ENCODE results near the gene CYP11A1.

CYP11A1 gene

DNA sequence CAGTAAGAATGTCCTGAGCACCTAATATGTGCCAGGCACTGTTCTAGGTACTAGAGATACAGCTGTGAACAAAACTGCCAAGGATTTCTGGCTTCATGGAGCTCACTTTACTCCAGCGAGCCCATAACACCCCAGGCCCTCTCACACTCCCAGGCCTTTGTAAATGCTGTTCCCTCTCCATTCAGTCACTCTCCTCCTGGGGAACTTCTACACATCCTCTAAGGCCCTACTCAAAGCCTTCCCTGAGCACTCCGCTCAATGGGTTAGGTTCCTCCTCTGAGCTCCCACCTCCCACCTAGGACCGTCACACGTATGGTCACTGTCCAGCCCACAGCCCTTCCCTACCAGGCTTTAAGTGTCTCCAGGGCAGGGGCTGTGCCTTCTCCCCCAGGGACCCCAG is 39.1 kb upstream of the CYP11A1 start:
- no peak for DNase-seq
- Mint-ChIP-seq H3K27me3 (no peaks in the 10 kb centered on the region), H3K27ac (no peak overlapping the region), H3K4me3 (no peak overlapping the region), H3K36me3 (no peaks in the 10 kb centered on the region), H3K4me1 (peaks cover 31% of the 10 kb centered on the region), H3K9me3 (no peaks in the 10 kb centered on the region)
- CTCF ChIA-PET = interaction anchor here (1.8 kb wide), 1 partner anchor 24 kb away, joined by 7 read pairs; no protein-coding TSS in a partner anchor

DNA sequence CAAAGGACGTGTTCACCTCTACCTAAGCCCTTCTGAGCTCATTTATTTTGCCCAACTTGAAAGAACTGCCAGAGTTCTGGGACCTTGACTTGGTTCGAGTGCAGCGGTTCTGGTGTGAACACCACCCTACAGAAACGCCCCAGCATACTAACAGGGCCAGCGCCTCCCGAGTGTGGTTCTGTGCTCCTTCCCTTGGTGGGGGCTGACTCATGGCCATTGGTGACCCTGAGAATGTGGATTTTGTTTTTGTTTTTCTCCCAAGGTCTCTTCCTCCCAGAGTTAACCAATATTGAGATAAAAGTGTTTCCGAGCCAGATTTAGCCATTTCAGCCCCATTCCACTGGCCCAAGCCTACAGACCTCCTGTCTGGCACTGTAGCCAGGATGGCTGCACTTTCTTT is 38.4 kb upstream of the CYP11A1 start:
- H3K4me1 Mint-ChIP-seq = peaks cover 38% of the 10 kb centered on the region
- no peak overlapping the region for H3K4me3 Mint-ChIP-seq
- CTCF ChIA-PET = interaction anchor here (1.8 kb wide), 1 partner anchor 24 kb away, joined by 7 read pairs; no protein-coding TSS in a partner anchor
- H3K9me3 Mint-ChIP-seq = no peaks in the 10 kb centered on the region
- no peaks in the 10 kb centered on the region for H3K27me3 Mint-ChIP-seq
- H3K27ac Mint-ChIP-seq = no peak overlapping the region
- no peak for DNase-seq
- H3K36me3 Mint-ChIP-seq = no peaks in the 10 kb centered on the region

DNA sequence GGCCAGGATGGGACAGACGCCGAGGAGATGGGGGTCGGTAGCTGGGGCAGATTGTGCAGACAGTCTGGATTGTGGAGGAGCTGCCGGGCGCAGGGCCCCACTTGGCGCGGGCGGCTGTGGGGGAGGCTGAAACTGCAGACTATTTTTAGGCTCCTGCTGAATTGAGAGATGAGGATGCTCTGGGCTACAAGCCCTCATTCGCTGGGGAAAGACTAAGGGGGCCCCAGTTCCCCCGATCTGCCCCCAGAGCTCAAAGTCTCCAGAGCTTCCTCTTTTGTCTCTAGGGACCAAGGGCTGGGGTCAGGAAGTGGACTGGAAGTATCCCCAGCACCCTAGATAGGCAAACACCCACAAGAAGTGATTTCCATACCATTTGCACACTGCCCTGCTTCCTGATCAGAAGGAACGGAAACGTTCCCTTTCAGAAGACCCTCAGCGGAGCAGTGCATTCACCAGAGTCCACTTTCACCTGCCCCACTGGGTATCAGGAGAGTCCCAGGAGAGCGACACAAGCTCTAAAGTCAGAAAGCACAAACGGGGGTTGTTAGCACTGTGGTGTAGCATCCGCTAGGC is 36.6 kb upstream of the CYP11A1 start:
- H3K4me1 Mint-ChIP-seq = peaks cover 55% of the 10 kb centered on the region
- no peaks in the 10 kb centered on the region for H3K27me3 Mint-ChIP-seq
- CTCF ChIA-PET = interaction anchor here (0.9 to 2.8 kb wide), 4 partner anchors 19 to 35 kb away, joined by 3 to 12 read pairs (median 8); no protein-coding TSS in a partner anchor
- no peaks in the 10 kb centered on the region for H3K9me3 Mint-ChIP-seq
- DNase-seq = no peak
- no peak overlapping the region for H3K27ac Mint-ChIP-seq
- no peak overlapping the region for H3K4me3 Mint-ChIP-seq
- H3K36me3 Mint-ChIP-seq = no peaks in the 10 kb centered on the region

DNA sequence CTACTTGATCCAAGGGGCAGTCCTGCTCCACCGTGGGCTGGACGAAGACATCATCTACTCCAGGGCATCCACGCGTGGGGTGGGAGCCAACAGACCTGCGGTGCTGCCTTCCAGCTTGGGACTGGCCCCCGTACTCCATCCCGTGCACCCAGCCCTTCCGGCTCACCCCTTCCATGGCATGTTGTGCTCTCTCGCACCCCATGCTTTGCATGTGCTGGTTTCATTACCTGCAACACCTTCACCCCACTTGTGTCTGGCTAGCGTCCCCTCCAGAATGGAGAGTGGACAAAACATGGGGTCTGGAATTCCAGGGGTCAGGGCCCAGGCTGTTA is 36.1 kb upstream of the CYP11A1 start:
- CTCF ChIA-PET = interaction anchor here (0.9 to 2.8 kb wide), 5 partner anchors 18 to 44 kb away, joined by 3 to 12 read pairs (median 4); no protein-coding TSS in a partner anchor
- DNase-seq = no peak
- Mint-ChIP-seq H3K27me3 (no peaks in the 10 kb centered on the region), H3K9me3 (no peaks in the 10 kb centered on the region), H3K4me3 (no peak overlapping the region), H3K4me1 (peaks cover 60% of the 10 kb centered on the region), H3K36me3 (no peaks in the 10 kb centered on the region), H3K27ac (peak overlapping the region; percentile 90)

DNA sequence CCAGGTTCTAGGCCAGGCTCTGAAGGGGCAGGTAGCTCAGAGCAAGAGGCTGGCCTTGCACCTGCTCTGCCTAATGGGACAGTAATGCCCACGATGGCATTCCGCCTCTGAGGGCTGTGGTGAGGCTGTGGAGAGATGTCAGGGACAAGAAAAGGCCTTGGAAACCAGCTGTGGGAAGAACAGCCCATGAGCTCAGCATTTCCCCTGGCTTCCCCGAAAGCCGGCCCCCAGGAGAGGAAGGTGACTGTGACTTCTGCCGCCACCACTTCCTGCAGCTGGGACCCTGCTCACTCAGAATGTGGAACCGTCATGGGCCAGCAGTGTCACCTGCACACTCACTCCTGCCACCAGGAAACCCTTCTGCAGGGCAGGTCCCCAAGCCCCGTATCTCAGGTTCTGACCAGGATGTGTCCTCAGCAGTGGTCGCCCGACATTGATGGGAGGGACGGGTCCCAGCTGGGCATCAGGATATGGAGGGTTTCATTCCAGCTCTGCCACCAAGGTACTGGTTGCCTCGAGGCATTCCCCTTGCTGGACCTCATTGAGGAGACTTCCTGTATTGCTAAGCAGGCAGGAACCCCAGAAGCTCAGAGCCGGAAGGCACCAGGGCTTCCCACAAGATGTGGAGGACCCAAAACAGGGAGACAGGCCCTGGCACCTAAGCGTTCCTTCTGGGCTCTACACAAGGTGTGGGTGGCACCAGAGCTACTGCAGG is 35.6 kb upstream of the CYP11A1 start:
- Mint-ChIP-seq H3K36me3 (no peaks in the 10 kb centered on the region), H3K4me1 (peaks cover 65% of the 10 kb centered on the region), H3K27me3 (no peaks in the 10 kb centered on the region), H3K9me3 (no peaks in the 10 kb centered on the region), H3K4me3 (no peak overlapping the region), H3K27ac (peak overlapping the region; percentile 90)
- CTCF ChIA-PET = interaction anchor here (0.7 to 2.8 kb wide), 7 partner anchors 10 to 44 kb away, joined by 3 to 12 read pairs (median 4); no protein-coding TSS in a partner anchor
- DNase-seq = peak; percentile 82

DNA sequence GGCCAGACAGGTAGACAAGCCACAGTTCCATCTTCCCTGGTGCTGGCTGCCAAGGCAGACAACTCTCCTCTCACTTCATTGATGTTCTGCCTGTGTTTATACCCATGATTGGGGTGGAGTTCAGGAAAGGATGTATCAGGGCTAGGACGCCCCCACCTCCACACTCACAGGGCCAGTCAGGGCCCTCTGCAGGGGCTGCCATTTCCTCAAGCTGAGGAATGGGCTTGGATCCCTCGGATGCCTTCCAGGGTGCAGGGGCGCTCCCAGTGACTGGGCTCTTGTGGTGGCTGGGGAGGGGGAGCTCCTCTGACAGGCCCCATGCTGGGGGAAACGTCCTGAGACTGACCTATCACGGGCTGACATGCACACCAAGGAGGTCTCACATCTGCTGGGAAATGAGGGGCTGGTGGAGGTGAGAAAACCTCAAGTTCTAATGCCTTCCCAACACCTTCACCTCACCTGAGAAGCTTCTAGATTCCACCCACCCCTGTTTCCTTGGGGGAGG is 34.9 kb upstream of the CYP11A1 start:
- CTCF ChIA-PET = interaction anchor here (1.1 to 2.8 kb wide), 6 partner anchors 18 to 45 kb away, joined by 3 to 15 read pairs (median 10); no protein-coding TSS in a partner anchor
- no peak overlapping the region for H3K4me3 Mint-ChIP-seq
- DNase-seq = no peak
- no peaks in the 10 kb centered on the region for H3K27me3 Mint-ChIP-seq
- peaks cover 72% of the 10 kb centered on the region for H3K4me1 Mint-ChIP-seq
- H3K36me3 Mint-ChIP-seq = no peaks in the 10 kb centered on the region
- H3K27ac Mint-ChIP-seq = peak overlapping the region; percentile 90
- H3K9me3 Mint-ChIP-seq = no peaks in the 10 kb centered on the region

DNA sequence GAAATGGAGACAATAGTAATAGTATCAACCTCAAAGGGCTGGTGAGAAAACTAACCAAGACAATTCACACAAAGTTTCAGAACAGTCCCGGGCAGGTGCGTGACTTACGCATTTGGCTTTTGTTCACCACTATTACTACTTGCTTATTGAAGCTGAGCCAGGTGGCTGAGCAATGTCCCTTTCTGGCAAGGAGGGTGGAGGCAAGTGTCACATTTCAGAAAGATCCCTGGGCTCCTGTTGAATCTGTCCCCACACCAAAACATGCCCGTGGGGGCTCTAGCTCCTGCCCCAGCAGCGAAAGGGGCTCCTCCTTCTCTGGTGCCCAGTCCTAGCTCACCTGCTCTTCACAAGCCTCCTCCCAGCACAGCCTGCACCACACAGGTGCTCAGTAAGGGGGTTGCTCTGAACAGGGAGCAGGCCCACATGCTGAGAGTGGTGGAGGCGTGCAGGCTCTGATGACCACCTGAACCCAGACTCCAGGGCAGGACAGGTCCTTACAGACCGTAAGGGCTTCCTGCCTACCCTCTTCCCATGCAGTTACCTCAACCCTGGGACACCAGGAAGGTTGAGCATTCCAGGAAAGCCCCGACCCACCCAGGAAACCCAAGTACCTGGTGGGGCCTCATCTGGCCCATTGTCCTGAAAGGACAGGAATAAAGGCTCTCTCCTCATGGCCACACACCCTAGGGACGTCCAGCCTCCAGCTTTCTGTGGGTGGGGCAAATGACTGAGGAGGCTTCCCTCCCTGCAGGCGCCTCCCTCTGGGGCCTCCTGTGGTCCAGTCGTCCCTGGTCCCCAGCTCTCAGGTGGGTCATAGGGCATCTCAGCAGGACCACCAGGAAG is 33.7 kb upstream of the CYP11A1 start:
- Mint-ChIP-seq H3K4me1 (peaks cover 79% of the 10 kb centered on the region), H3K36me3 (no peaks in the 10 kb centered on the region), H3K9me3 (no peaks in the 10 kb centered on the region), H3K27ac (peak overlapping the region; percentile 82), H3K4me3 (no peak overlapping the region), H3K27me3 (no peaks in the 10 kb centered on the region)
- peak; percentile 43 for DNase-seq
- CTCF ChIA-PET = interaction anchor here (1.1 to 2.7 kb wide), 8 partner anchors 13 to 82 kb away, joined by 3 to 15 read pairs (median 4); no protein-coding TSS in a partner anchor

DNA sequence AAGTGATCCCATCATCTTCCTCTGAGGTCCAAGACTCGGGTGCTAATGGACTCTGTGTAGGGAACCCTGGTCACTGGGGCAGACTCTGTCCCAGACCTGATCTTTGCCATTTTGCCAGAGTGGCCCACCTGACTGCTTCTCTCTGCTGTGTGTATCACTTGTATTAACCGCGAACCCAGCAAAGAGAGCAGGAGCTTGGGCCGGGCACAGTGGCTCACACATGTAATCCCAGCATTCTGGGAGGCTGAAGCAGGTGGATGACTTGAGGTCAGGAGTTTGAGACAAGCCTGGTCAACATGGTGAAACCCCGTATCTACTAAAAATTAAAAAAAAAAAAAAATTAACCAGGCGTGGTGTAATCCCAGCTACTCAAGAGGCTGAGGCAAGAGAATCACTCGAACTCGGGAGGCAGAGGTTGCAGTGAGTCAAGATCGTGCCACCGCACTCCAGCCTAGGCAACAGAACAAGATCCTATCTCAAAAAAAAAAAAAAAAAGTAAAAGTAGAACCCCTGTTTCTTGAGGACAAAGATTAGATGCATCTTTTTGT is 32.9 kb upstream of the CYP11A1 start:
- peaks cover 79% of the 10 kb centered on the region for H3K4me1 Mint-ChIP-seq
- H3K36me3 Mint-ChIP-seq = no peaks in the 10 kb centered on the region
- CTCF ChIA-PET = interaction anchor here (0.7 to 2.7 kb wide), 10 partner anchors 10 to 83 kb away, joined by 3 to 15 read pairs (median 4); no protein-coding TSS in a partner anchor
- H3K4me3 Mint-ChIP-seq = no peak overlapping the region
- H3K9me3 Mint-ChIP-seq = no peaks in the 10 kb centered on the region
- peak overlapping the region; percentile 82 for H3K27ac Mint-ChIP-seq
- no peaks in the 10 kb centered on the region for H3K27me3 Mint-ChIP-seq
- peak; percentile 46 for DNase-seq

DNA sequence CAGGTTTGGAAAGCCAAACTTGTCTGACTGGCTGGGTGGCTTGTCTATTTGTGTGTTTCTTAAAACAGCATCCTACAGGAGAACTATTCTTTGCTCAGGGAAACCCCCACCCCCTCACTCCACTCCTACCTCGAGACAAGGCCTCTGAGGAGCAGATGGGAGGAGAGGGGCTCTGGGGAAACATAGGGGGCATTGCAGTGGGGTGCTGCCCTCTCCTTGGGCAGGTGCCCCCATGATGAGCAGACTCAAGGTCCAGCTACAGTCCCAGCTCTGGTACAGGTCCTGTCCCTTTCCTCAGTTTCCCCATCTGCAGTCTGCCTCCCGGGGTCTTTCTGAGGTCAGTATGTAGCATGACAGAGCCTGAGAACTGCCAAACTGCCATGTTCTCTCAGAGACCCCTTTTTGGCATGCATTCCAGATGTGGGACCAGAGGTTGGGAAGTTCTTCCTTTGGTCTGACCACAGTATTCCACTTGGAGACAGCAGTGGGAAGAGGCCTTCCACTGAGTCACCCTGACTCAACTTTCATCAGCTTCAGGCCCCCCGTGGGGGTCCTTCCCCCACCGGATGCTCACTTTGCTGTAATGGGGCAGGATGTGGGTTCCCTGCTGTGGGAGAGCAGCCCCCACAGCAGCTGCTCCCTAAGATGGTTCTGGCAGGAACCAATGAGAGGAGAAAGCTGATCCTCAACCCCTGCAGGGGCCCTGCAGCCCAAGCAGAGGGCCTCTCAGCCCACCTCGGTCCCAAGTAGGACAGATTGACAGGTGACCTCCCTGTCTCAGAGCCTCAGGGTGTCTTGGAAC is 32.3 kb upstream of the CYP11A1 start:
- peak overlapping the region; percentile 82 for H3K27ac Mint-ChIP-seq
- DNase-seq = peak; percentile 66
- H3K27me3 Mint-ChIP-seq = no peaks in the 10 kb centered on the region
- no peaks in the 10 kb centered on the region for H3K9me3 Mint-ChIP-seq
- H3K36me3 Mint-ChIP-seq = no peaks in the 10 kb centered on the region
- H3K4me3 Mint-ChIP-seq = no peak overlapping the region
- H3K4me1 Mint-ChIP-seq = peaks cover 79% of the 10 kb centered on the region
- CTCF ChIA-PET = interaction anchor here (0.7 to 2.7 kb wide), 4 partner anchors 9 to 32 kb away, joined by 3 to 15 read pairs (median 4); no protein-coding TSS in a partner anchor

DNA sequence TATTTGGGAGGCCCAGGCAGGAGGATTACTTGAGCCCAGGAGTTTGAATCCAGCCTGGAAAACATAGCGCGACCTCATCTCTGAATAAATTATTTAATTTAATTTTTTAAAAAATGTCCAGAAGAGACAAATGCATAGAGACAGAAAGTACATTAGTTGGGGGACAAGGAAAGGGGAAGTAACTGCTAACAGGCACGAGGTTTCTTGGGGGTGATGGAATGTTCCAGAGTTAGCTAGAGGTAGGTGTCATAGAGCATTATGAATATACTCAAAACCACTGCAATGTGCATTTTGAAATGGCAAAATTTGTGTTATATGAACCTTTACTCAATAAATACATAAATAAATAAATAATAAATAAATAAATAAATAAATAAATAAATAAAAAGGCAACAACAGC is 31.7 kb upstream of the CYP11A1 start:
- no peaks in the 10 kb centered on the region for H3K27me3 Mint-ChIP-seq
- no peak overlapping the region for H3K4me3 Mint-ChIP-seq
- H3K27ac Mint-ChIP-seq = no peak overlapping the region
- CTCF ChIA-PET = no interaction called here
- no peaks in the 10 kb centered on the region for H3K36me3 Mint-ChIP-seq
- no peak for DNase-seq
- H3K9me3 Mint-ChIP-seq = no peaks in the 10 kb centered on the region
- peaks cover 75% of the 10 kb centered on the region for H3K4me1 Mint-ChIP-seq

DNA sequence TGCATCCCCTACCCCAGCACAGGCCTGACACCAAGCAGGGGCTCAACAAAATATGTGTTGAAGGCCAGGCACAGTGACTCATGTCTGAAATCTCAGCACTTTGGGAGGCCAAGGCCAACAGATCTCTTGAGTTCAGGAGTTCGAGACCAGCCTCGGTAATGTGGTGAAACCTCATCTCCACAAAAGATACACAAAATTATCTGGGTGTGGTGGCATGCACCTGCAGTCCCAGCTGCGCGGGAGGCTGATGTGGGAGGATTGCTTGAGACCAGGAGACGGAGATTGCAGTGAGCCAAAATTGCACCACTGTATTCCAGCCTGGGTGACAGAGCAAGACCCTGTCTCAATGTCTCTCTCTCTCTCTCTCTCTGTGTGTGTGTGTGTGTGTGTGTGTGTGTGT is 30.7 kb upstream of the CYP11A1 start:
- H3K9me3 Mint-ChIP-seq = no peaks in the 10 kb centered on the region
- no peak overlapping the region for H3K4me3 Mint-ChIP-seq
- DNase-seq = no peak
- peak overlapping the region; percentile 12 for H3K27ac Mint-ChIP-seq
- CTCF ChIA-PET = no interaction called here
- H3K4me1 Mint-ChIP-seq = peaks cover 66% of the 10 kb centered on the region
- H3K36me3 Mint-ChIP-seq = no peaks in the 10 kb centered on the region
- H3K27me3 Mint-ChIP-seq = no peaks in the 10 kb centered on the region

DNA sequence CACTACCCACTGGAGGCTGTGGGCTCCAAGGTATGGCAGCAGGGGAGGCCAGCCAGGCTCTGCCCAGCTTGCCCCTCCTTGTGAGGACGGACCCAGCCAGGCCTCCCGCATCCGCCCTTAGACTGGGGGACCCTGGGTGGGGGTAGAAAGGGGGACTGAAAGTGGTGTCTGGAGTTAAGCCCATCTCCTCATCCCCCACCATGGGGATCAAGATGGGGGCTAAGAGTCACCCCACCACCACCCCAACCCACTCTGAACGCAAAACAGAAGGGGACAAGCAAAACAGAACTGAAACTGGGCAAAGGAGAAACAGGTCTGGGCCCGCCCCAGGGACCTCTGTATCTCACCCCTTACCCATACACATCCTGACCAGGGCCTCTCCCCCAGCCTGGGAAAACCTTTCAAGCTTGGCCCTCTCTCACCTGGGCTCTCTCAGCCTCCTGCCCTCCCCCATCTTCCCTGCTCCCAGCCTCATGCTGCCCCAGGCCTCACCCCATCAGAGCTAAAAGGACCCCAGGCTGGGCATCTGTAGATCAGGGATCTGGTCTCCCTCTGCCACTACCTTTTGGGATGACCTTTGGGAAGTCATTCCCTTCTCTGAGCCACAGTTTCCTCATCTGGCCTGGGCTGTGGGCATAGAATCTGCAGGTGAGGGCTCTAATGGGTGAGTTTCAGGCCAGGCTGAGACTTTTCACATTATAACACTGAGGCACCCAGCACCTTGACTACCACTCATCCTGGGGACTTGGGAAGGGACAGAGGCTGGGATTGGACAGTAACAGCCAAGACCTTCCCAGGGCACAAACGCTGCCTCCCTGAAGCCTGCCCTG is 30.0 kb upstream of the CYP11A1 start:
- H3K4me3 Mint-ChIP-seq = no peak overlapping the region
- H3K27me3 Mint-ChIP-seq = no peaks in the 10 kb centered on the region
- no peaks in the 10 kb centered on the region for H3K36me3 Mint-ChIP-seq
- CTCF ChIA-PET = interaction anchor here (1.0 kb wide), 1 partner anchor 41 kb away, joined by 6 read pairs; no protein-coding TSS in a partner anchor
- DNase-seq = no peak
- H3K27ac Mint-ChIP-seq = no peak overlapping the region
- H3K4me1 Mint-ChIP-seq = peaks cover 64% of the 10 kb centered on the region
- H3K9me3 Mint-ChIP-seq = no peaks in the 10 kb centered on the region

Measured in activated naive CD4-positive, alpha-beta T cell treated with anti-CD3 and anti-CD28 coated beads, Interleukin-2, amount 10 ng/mL, durations not matched to agents 7 days and 5 days (primary cell).